ENCODE results near the gene NTM.

NTM gene

DNA sequence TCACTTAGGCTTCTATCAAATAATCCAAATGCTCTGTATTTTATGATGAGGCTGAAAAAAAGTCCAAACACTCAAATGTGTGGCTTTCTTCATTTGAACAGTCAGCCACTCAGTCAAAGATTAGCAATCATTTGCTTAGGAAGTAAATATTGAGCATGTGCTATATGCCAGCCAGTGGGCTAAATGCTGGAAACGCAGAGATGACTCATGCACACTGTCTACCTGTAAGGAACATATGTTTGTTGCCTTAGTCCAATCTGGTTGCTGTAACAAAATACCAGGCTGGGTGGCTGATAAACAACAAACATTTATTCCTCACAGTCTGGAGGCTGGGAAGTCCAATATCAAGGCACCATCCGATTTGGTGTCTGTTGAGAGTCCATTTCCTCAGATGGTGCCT lies 617.3 kb downstream of the NTM start:
- no peak for DNase-seq

- no peak for DNase-seq
These were observed 621.2 kb downstream of the NTM start for GRCh38 chr11:131991606-131992005.

DNA sequence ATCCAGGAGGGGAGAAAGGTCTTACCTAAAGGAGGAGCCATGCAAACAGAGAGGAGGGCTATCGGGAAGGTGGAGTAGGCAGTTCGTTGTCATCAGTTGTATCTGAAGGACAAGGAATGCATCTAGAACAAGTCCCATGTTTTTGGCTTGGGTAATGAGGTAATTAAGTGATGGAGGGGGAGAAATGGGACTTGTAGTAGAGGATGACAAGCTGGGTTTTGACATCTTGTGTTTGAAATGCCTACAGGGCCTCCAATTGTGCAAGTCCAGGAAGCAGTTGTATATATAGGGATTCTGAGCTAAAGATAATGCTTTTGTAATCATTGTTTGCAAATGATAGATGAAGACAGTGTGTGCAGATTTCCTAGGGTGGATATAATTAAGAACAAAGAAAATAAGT lies 622.8 kb downstream of the NTM start:
- DNase-seq: no peak

GRCh38 chr11:131998020-131998419 lies 627.6 kb downstream of the NTM start:
- DNase-seq: no peak

GRCh38 chr11:131999084-131999483 lies 628.7 kb downstream of the NTM start:
- no peak for DNase-seq

DNA sequence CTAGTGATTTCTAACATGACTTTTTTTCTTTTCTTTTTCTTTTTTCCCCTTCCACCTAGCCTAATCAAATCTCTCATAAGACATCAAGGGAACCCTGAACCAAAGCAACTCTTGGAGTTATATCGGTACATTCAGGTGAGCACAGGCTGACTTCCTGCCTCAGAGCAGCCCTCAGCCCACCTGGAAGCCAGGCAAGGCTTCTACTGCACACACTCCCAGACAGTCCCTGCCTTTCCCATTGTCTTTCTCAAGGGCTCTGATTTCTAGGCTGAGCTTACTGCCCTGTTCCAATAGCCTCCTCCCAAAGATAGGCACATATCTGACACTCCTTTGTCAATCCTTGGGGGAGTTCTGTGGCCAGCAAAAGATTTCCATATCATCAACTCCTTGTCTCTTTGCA lies 629.5 kb downstream of the NTM start:
- no peak for DNase-seq

DNA sequence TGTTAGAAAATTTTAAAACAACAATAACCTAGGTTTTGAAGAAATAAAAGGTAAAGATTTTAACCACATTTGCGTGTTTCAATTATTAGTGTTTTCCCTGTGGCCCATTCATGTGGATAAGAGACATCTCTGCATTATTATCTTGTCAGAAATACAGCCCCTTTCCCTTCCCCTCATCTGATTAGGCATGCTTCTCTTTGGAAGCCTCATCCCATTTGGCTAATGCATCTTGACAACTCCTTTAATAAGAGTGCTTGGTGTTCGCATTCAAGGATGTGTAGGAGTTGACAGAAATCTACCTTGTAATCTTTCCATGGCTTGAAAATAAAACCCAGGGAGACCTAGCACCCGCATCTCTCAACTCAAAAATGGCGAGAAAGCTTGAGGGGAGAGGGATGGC lies 635.5 kb downstream of the NTM start:
- DNase-seq: no peak

- DNase-seq: no peak
These were observed 636.6 kb downstream of the NTM start for GRCh38 chr11:132006884-132007580.

DNA sequence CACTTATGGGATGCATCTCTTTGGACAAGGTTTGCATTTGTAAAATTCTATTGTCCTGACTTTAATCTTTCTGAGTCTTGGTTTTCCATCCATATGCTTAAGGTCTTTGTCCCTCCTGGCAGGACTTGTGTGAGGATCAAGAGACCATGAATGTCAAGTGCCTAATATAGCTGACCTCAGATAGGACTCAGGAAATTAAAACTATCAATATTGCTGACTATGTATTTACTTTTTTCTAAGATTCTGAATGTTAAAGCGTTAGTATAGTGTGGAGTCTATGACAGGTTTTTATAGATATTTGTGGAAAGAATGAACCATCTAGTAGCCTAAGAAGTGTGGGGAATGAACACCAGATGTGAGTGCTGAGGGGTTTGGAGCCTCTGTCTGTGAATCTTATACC lies 637.8 kb downstream of the NTM start:
- DNase-seq: no peak

GRCh38 chr11:132008872-132009271 lies 638.5 kb downstream of the NTM start:
- DNase-seq: no peak

- DNase-seq: no peak
These were observed 649.6 kb downstream of the NTM start for GRCh38 chr11:132020001-132020400.

DNA sequence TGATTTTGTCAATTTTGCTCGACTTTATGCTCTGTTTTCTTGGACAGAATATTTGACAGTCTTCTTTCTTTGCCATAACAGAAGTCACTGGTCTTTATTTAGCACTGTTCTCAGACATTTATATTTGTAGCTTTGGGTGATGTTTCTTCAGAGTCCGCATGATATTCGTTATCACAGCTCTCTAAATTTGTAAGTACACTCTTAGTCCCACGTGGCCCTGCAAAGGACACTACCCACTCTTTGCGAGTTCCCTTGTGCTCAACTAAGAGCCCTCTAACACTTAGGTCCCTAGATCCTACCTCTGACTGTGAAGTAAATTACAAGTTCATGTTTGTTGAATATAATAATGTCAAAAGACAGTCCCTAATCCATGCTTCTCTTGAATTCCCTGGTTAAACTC lies 651.9 kb downstream of the NTM start:
- no peak for DNase-seq

DNA sequence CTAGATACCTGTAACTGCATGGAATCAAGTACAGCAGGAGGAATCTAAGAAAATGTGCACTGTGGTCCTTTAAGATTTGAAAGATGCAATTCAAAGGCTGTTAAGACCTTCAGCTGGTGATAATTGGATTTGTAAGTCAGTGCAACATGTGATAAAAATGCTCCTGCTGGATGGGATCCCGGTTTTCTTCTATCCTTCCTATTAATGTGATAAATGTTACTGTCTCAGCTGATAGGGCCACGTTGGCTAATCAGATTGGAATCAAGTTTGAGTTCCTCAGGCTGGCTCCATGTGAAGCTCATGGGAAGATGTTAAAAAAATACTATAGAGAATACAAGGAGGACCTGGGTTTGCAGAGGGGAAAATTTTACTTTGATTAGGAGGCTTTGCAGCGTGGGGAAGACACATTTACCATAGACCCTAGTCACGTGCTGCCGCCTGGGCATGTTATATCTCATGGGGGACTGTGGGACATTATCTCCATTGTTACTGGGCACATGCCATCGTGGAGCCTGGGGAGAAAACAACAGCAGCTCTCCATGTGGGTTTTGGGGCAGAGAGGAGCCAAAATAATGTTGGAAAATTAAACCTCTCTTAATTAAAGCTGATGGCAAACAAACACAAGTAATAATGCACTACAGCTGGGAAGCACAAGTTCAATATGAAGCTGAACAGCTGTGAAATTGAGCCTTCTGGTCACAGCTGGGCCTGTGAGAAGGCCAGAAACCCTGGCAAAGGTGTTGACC lies 652.5 kb downstream of the NTM start:
- DNase-seq: no peak

- no peak for DNase-seq
These were observed 654.3 kb downstream of the NTM start for GRCh38 chr11:132024587-132025295.

GRCh38 chr11:132026746-132027145 lies 656.3 kb downstream of the NTM start:
- DNase-seq: no peak

DNA sequence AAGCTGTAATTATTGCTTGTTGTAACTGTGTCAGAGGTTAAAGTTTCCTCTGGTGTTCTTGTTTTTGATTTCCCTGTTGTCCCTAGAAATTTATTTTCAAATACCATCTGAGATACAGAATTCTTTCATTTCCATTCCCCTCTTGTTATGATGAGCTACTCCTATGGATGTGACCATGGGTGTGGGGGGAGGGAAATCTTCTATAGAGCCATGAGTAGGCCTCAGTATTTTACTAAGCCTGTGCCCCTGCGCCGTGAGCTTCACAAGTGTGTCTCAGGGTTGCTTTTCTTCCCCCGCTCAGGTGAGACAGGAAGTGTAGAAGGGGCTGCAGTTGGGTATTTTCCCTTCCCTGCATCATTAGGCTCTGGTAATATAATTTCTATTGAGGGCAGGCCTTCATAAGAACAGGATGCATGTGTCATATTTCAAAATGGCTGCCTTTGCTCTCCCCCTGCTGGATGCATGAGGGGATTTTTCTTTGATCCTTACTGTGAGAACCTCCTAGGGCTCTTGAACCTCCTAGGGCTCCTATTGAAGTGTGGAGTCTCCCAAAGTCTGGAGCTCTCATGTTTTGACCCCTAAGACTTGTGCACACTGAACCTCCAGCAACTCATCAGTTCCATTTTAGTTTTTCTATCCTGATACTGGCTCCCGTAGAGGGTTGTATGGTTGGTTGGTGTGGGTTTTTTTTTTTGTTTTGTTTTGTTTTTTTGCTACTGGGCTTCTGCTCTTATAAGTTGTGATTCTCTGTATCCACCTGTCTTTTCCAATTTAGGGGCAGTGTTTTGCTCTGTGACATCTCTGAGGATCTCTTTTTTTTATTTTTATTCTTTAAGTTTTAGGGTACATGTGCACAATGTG lies 658.2 kb downstream of the NTM start:
- no peak for DNase-seq

DNA sequence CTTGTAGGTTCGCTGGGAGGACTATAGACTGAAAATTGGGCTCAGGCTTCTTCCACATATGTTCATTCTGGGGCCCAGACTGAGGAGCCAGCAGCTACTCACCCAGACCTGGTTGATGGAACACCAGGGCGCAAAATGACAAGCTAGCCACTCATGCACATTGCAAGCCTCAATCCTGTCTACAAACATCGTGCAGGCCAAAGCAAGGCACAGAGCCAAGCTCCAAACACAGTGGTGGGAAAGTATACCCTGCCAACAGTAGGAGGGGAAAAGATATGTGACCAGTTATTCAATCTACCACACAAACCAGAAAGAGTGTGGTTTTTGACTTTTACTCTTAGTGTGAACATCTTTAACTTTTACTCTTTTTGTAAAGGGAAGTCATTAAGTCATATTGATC lies 660.5 kb downstream of the NTM start:
- no peak for DNase-seq

- DNase-seq: no peak
These were observed 662.1 kb downstream of the NTM start for GRCh38 chr11:132032555-132032954.

GRCh38 chr11:132033051-132033450 lies 662.6 kb downstream of the NTM start:
- no peak for DNase-seq

- no peak for DNase-seq
These were observed 664.8 kb downstream of the NTM start for GRCh38 chr11:132035228-132035627.

GRCh38 chr11:132035766-132036165 lies 665.4 kb downstream of the NTM start:
- no peak for DNase-seq

DNA sequence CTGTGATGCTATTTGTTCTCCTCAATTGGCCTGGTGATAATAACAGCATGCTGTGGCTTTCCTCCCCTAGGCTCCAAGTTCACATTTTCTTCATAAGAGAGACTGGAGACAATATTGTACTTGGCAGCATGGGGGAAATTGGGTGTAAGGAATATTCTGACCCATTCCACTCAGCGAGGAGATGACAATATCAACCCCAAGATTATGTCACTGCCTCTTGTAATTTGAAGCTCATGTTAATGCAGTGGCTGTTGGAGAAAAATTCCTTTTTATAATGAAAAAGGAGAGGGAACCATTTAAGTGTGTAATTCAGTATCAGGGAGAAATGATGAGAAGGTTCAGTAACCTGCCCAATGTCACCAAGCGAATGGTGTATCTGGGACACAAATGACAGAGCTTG lies 665.8 kb downstream of the NTM start:
- no peak for DNase-seq

All from NCI-H1436 treated with DMSO at 0.1 percent for 48 hours (cell line).